PFSK-1 (cell line): ENCODE measurements around the gene HTATSF1.

Source experiments
- FOXP2 ChIP-seq: optimal IDR thresholded peaks from 2 replicates; pipeline ENCODE3; 2011; ENCODE audit warnings: borderline replicate concordance, control low read depth, inconsistent platforms; ENCODE audit not compliant: insufficient read depth; ENCODE audit errors: extremely low read length, extremely low read depth
- POLR2AphosphoS5 ChIP-seq: IDR thresholded peaks from 2 replicates; pipeline ENCODE4 v1.6.1; 2012; ENCODE audit warnings: low read depth, mild to moderate bottlenecking, control low read depth, low read length, moderate library complexity
- REST ChIP-seq, 2 experiments: IDR thresholded peaks; 2 replicates each; pipeline versions ENCODE4 v1.6.1 to v1.8.0; 2011 to 2012; ENCODE audit warnings: low read depth in 2 of 2, low read length in 2 of 2, control low read depth in 1 of 2, inconsistent platforms in 1 of 2, mild to moderate bottlenecking in 1 of 2, moderate library complexity in 1 of 2; ENCODE audit not compliant: insufficient read depth in 1 of 2
- SIN3A ChIP-seq: IDR thresholded peaks from 2 replicates; pipeline ENCODE4 v1.6.1; 2012; ENCODE audit warnings: mild to moderate bottlenecking, low read length, moderate library complexity, borderline replicate concordance; ENCODE audit not compliant: insufficient read depth
- TAF1 ChIP-seq: IDR thresholded peaks from 2 replicates; pipeline ENCODE4 v1.6.1; 2012; ENCODE audit warnings: low read length, control low read depth, borderline replicate concordance; ENCODE audit not compliant: insufficient read depth

DNA sequence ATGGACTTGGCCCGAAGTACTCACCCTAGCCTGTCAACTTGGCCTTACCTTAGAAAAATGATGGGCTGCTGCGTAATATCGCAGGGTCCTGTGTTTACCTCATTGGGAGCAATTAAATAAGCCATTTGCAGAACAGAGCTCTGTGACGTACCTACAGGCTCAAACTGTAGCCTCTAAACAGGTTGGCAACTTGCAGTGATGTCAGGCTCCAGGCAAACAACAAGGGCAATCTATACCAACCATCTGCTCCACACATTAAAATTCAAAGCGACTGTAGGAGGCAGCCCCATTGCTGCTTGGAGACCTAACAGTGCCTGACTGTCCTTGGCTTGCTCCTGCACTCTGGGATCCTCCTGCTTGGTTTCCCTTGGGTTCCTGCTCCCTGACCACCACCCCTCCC, 51.8 kb downstream of the HTATSF1 start:
- TF ChIP-seq TAF1 (no peak), POLR2AphosphoS5 (no peak), SIN3A (no peak), REST (IDR thresholded peaks at IDR 0.05; ENCODE audit: insufficient read depth in 1 of 2, low read depth in 2 of 2, low read length in 2 of 2) (no peak), FOXP2 (no peak)
